Stimulated activated CD4-positive, alpha-beta T cell treated with anti-CD3 and anti-CD28 coated beads, Interleukin-12 subunit alpha, Interleukin-12 subunit beta, amount 100 ng/mL, for 24 hours (primary cell): ENCODE results near the gene CDPF1.

Source experiments
- DNase-seq, 2 experiments: peaks; one replicate each; pipeline ENCODE4 v3.0.0-alpha.2; 2020; ENCODE audit warnings: low read depth in 2 of 2

Gene CDPF1

GRCh38 chr22:46256358-46256958 is 6.4 kb upstream of the CDPF1 start:
- no peak for DNase-seq

GRCh38 chr22:46251816-46252380 is 1.8 kb upstream of the CDPF1 start:
- DNase-seq: no peak

- no peak for DNase-seq
Observed at GRCh38 chr22:46251266-46251665, 1.2 kb upstream of the CDPF1 start.

- DNase-seq: no peak
Observed at GRCh38 chr22:46250783-46251125, 661 bp upstream of the CDPF1 start.

- no peak for DNase-seq
Observed at GRCh38 chr22:46247443-46247975, 2.6 kb downstream of the CDPF1 start.

- DNase-seq: no peak
Observed at GRCh38 chr22:46246178-46246577, 3.9 kb downstream of the CDPF1 start.

GRCh38 chr22:46245511-46245910 is 4.6 kb downstream of the CDPF1 start:
- DNase-seq: no peak

- DNase-seq: no peak
Observed at GRCh38 chr22:46244771-46245170, 5.3 kb downstream of the CDPF1 start.

GRCh38 chr22:46242076-46242475 is 8.0 kb downstream of the CDPF1 start:
- no peak for DNase-seq

- no peak for DNase-seq
Observed at GRCh38 chr22:46241396-46242007, 8.6 kb downstream of the CDPF1 start.

GRCh38 chr22:46240907-46241306 is 9.2 kb downstream of the CDPF1 start:
- DNase-seq: no peak

- DNase-seq: no peak
Observed at GRCh38 chr22:46240506-46240905, 9.6 kb downstream of the CDPF1 start.

- DNase-seq: no peak
Observed at GRCh38 chr22:46240073-46240472, 10.0 kb downstream of the CDPF1 start.

- DNase-seq: no peak
Observed at GRCh38 chr22:46239261-46240048, 10.6 kb downstream of the CDPF1 start.

- DNase-seq: no peak
Observed at GRCh38 chr22:46238541-46238940, 11.6 kb downstream of the CDPF1 start.

- DNase-seq: no peak
Observed at GRCh38 chr22:46237453-46238124, 12.5 kb downstream of the CDPF1 start.

- DNase-seq: no peak
Observed at GRCh38 chr22:46234969-46235368, 15.1 kb downstream of the CDPF1 start.

- no peak for DNase-seq
Observed at GRCh38 chr22:46233231-46233630, 16.9 kb downstream of the CDPF1 start.

- no peak for DNase-seq
Observed at GRCh38 chr22:46230262-46230901, 19.7 kb downstream of the CDPF1 start.

GRCh38 chr22:46229701-46230100 is 20.4 kb downstream of the CDPF1 start:
- no peak for DNase-seq

- DNase-seq: no peak
Observed at GRCh38 chr22:46226577-46226976, 23.5 kb downstream of the CDPF1 start.

- DNase-seq: no peak
Observed at GRCh38 chr22:46225631-46226030, 24.5 kb downstream of the CDPF1 start.
